B cell (primary cell): ENCODE measurements around the gene TFCP2. TPM values are rescaled to one million over a fixed set of nuclear protein-coding genes. Genes with fewer than 3 reads are reported as not detected.

Source experiments
- ATAC-seq: fragments of 200-7000 bp; cut with Tn5 transposase; one replicate; pipeline ENCODE4 v1.10.0; 2021; ENCODE audit warnings: low read depth, mild to moderate bottlenecking, moderate number of reproducible peaks, moderate library complexity
- CTCF ChIA-PET: fragments of 350-600 bp; sonication (Branson Sonifier 250); formaldehyde crosslinking; loops from one replicate; lab custom pipeline; 2021; ENCODE audit warnings: antibody characterized with exemption, inconsistent platforms; lab: Charles Lee
- POLR2A ChIA-PET: fragments of 350-600 bp; sonication (Branson Sonifier 250); formaldehyde crosslinking; loops from one replicate; lab custom pipeline; 2021; ENCODE audit warnings: antibody characterized with exemption; lab: Charles Lee
- DNase-seq: peaks from one replicate; pipeline ENCODE4 v3.0.0; 2013
- H2AFZ ChIP-seq: 2 replicates; pipeline ENCODE4 v1.6.1; 2012; ENCODE audit warnings: mild to moderate bottlenecking, low read depth, low read length; ENCODE audit not compliant: insufficient read depth, poor library complexity, severe bottlenecking
- H3K27ac ChIP-seq, 2 donors: 1 replicate in 1 of 2; 2 replicates in 1 of 2; pipeline ENCODE4 v1.5.1; 2012 to 2013; ENCODE audit warnings: low read length in 2 of 2, mild to moderate bottlenecking in 2 of 2, moderate library complexity in 1 of 2
- H3K27me3 ChIP-seq, 4 experiments: fragments of 200-600 bp in 1 of 4; sonication (generic) in 1 of 4; replicated peaks in 1 of 4; 1 replicate in 2 of 4; 2 replicates in 2 of 4; pipeline versions ENCODE4 v1.6.1 to v1.7.0; 2013 to 2016; ENCODE audit warnings: low read length in 3 of 4, mild to moderate bottlenecking in 2 of 4, mixed read lengths in 1 of 4, moderate library complexity in 1 of 4; ENCODE audit not compliant: insufficient read depth in 4 of 4, control insufficient read depth in 3 of 4; ENCODE audit errors: control extremely low read depth in 1 of 4
- H3K36me3 ChIP-seq, 2 experiments: replicated peaks in 1 of 2; 1 replicate in 1 of 2; 2 replicates in 1 of 2; pipeline versions ENCODE4 v1.6.1 to v1.7.1; 2013; ENCODE audit warnings: low read length in 1 of 2; ENCODE audit not compliant: insufficient read depth in 2 of 2, control insufficient read depth in 1 of 2; ENCODE audit errors: control extremely low read depth in 1 of 2, extremely low read depth in 1 of 2
- H3K4me1 ChIP-seq, 2 donors: fragments of 200-600 bp in 1 of 2; sonication (generic) in 1 of 2; 1 replicate in 1 of 2; 2 replicates in 1 of 2; pipeline versions ENCODE4 v1.5.1 to v1.6.1; 2013 to 2017; ENCODE audit warnings: low read length in 2 of 2; ENCODE audit not compliant: control insufficient read depth in 2 of 2, insufficient read depth in 2 of 2
- H3K4me2 ChIP-seq: replicated peaks from 2 replicates; pipeline ENCODE3; 2012; ENCODE audit warnings: mild to moderate bottlenecking, low read depth, low read length; ENCODE audit not compliant: poor library complexity, severe bottlenecking
- H3K4me3 ChIP-seq, 5 experiments: fragments of 200-600 bp in 1 of 5; sonication (generic) in 1 of 5; 1 replicate in 3 of 5; 2 replicates in 2 of 5; pipeline versions ENCODE4 v1.5.1 to v1.7.0; 2011 to 2016; ENCODE audit warnings: low read length in 4 of 5, mild to moderate bottlenecking in 4 of 5, low read depth in 2 of 5, control low read depth in 1 of 5, moderate library complexity in 1 of 5; ENCODE audit not compliant: insufficient read depth in 1 of 5; ENCODE audit errors: control extremely low read depth in 1 of 5, extremely low read depth in 1 of 5
- H3K79me2 ChIP-seq: fragments of 200-600 bp; sonication (generic); one replicate; pipeline ENCODE4 v1.6.0; 2016; ENCODE audit warnings: low read length; ENCODE audit not compliant: control insufficient read depth, insufficient read depth
- H3K9ac ChIP-seq: fragments of 200-600 bp; sonication (generic); 2 replicates; pipeline ENCODE4 v1.6.1; 2017; ENCODE audit warnings: mild to moderate bottlenecking, low read length, moderate library complexity
- H3K9me3 ChIP-seq, 3 donors: one replicate each; pipeline versions ENCODE4 v1.6.1 to v1.7.1; 2013; ENCODE audit warnings: low read length in 2 of 3; ENCODE audit not compliant: control insufficient read depth in 2 of 3, insufficient read depth in 1 of 3; ENCODE audit errors: control extremely low read depth in 1 of 3
- H4K20me1 ChIP-seq: 2 replicates; pipeline ENCODE4 v1.6.0; 2012; ENCODE audit warnings: mild to moderate bottlenecking, low read length; ENCODE audit not compliant: insufficient read depth, control insufficient read depth, poor library complexity, severe bottlenecking
- H3K27ac Mint-ChIP-seq: one replicate; pipeline ENCODE4 v1.8.0; 2021; ENCODE audit warnings: mixed read lengths
- H3K27me3 Mint-ChIP-seq: one replicate; pipeline ENCODE4 v1.8.0; 2021; ENCODE audit warnings: mixed read lengths
- H3K4me1 Mint-ChIP-seq: one replicate; pipeline ENCODE4 v1.8.0; 2021; ENCODE audit warnings: mixed read lengths
- H3K4me3 Mint-ChIP-seq: one replicate; pipeline ENCODE4 v1.8.0; 2021; ENCODE audit warnings: mixed read lengths
- H3K9me3 Mint-ChIP-seq: one replicate; pipeline ENCODE4 v1.8.0; 2022; ENCODE audit warnings: mixed read lengths; ENCODE audit not compliant: insufficient read depth
- CTCF ChIP-seq: fragments of 200-600 bp; IDR thresholded peaks from one replicate; pipeline ENCODE4 v1.8.0; 2022; ENCODE audit warnings: antibody characterized with exemption, mild to moderate bottlenecking
- EZH2 ChIP-seq: IDR thresholded peaks from 2 replicates; pipeline ENCODE4 v1.6.1; 2012; ENCODE audit warnings: borderline replicate concordance, low read depth, mild to moderate bottlenecking, moderate library complexity, low read length; ENCODE audit not compliant: insufficient read depth, poor library complexity, severe bottlenecking
- WGBS: methylation state at CpG from one replicate; pipeline ENCODE4 v1.1.5; 2013; ENCODE audit warnings: missing lambda C conversion rate; ENCODE audit not compliant: insufficient coverage; 5-methylcytosine and 5-hydroxymethylcytosine counted together
- intact Hi-C: fragments of 100-400 bp; cut with micrococcal nuclease; formaldehyde crosslinking; loops from one replicate; pipeline ENCODE4 v1.10.0; 2022
- polyA plus RNA-seq: library from polyadenylated mRNA; depleted of rRNA; stranded (reverse); fragments of >200 nt; gene quantifications from 2 replicates; pipeline ENCODE4 v1.2.3, GENCODE V29; 2012
- total RNA-seq, 2 donors: library from RNA; stranded (reverse); fragments of 120-200 nt in 1 of 2; gene quantifications; 1 replicate in 1 of 2; 2 replicates in 1 of 2; pipeline versions ENCODE4 v1.2.3 to v1.2.4, GENCODE V29; 2013 to 2022

The TFCP2 gene
- total and polyA plus RNA-seq, 2 donors (not counting 1 experiment from before 2014, with no cell fraction given), result 12.1 to 38.8 TPM

- no peaks in the 10 kb centered on the region for H3K4me1 Mint-ChIP-seq
- H3K4me3 Mint-ChIP-seq, result no peak overlapping the region
- Histone ChIP-seq H3K36me3 (peaks cover 0 to 6% of the 10 kb centered on the region in 2 experiments), H3K4me3 (no peak overlapping the region), H3K27ac (no peak overlapping the region), H3K4me2 (no peak overlapping the region), H3K9ac (no peak overlapping the region), H3K27me3 (no peaks in the 10 kb centered on the region), H3K79me2 (no peaks in the 10 kb centered on the region), H3K9me3 (no peaks in the 10 kb centered on the region), H4K20me1 (no peaks in the 10 kb centered on the region), H2AFZ (no peak overlapping the region), H3K4me1 (no peaks in the 10 kb centered on the region)
- TF ChIP-seq CTCF, result no peak
- no peak for TF ChIP-seq EZH2
- WGBS, result 92% methylated on average over 2 of the region's 5 CpGs
- no peaks in the 10 kb centered on the region for H3K9me3 Mint-ChIP-seq
- no peaks in the 10 kb centered on the region for H3K27me3 Mint-ChIP-seq
- ChIA-PET POLR2A (no interaction called here), CTCF (no interaction called here)
- DNase-seq (no peak), ATAC-seq (no peak)
- H3K27ac Mint-ChIP-seq, result no peak overlapping the region
- intact Hi-C loops, result no loop called here
Observed at GRCh38 chr12:51202718-51203117, 29.8 kb upstream of the TFCP2 start.

GRCh38 chr12:51200806-51201205 is 27.9 kb upstream of the TFCP2 start:
- no peaks in the 10 kb centered on the region for H3K27me3 Mint-ChIP-seq
- no peaks in the 10 kb centered on the region for H3K4me1 Mint-ChIP-seq
- Histone ChIP-seq H3K36me3 (peaks cover 0 to 6% of the 10 kb centered on the region in 2 experiments), H3K27ac (no peak overlapping the region), H4K20me1 (no peaks in the 10 kb centered on the region), H3K4me3 (no peak overlapping the region), H3K9ac (no peak overlapping the region), H3K9me3 (no peaks in the 10 kb centered on the region), H3K27me3 (no peaks in the 10 kb centered on the region), H2AFZ (no peak overlapping the region), H3K4me2 (no peak overlapping the region), H3K79me2 (no peaks in the 10 kb centered on the region), H3K4me1 (no peaks in the 10 kb centered on the region)
- TF ChIP-seq EZH2 (no peak), CTCF (no peak)
- ATAC-seq (no peak), DNase-seq (no peak)
- WGBS, result 98% methylated on average over 9 of the region's 9 CpGs
- no peaks in the 10 kb centered on the region for H3K9me3 Mint-ChIP-seq
- no peak overlapping the region for H3K27ac Mint-ChIP-seq
- no peak overlapping the region for H3K4me3 Mint-ChIP-seq
- ChIA-PET CTCF (no interaction called here), POLR2A (no interaction called here)
- intact Hi-C loops, result no loop called here
